ENCODE measurements around the gene APP. TPM values are rescaled to one million over a fixed set of nuclear protein-coding genes. Genes with fewer than 3 reads are reported as not detected.

APP gene
- polyA plus RNA-seq, 1 experiment = 964 TPM

DNA sequence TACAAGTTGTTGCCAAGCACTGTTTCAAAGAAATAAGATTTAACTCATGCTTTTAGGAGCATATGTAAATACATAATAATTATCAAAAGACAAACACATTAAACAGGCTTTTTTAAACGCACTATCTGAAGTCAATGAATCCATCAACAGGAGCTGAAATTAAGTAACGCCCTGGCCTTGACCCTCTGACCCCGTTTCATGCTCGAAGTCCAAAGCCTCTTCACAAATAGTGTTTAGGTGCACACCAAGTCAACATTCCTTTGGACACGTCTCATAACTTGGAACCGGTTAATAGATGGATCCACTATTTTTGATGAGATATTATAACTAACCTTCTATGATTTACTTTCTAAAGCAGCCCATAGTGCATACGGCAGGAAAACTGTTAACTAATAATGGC is 226.5 kb downstream of the APP start:
- TF ChIP-seq, protein P1, sequence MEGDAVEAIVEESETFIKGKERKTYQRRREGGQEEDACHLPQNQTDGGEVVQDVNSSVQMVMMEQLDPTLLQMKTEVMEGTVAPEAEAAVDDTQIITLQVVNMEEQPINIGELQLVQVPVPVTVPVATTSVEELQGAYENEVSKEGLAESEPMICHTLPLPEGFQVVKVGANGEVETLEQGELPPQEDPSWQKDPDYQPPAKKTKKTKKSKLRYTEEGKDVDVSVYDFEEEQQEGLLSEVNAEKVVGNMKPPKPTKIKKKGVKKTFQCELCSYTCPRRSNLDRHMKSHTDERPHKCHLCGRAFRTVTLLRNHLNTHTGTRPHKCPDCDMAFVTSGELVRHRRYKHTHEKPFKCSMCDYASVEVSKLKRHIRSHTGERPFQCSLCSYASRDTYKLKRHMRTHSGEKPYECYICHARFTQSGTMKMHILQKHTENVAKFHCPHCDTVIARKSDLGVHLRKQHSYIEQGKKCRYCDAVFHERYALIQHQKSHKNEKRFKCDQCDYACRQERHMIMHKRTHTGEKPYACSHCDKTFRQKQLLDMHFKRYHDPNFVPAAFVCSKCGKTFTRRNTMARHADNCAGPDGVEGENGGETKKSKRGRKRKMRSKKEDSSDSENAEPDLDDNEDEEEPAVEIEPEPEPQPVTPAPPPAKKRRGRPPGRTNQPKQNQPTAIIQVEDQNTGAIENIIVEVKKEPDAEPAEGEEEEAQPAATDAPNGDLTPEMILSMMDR (IDR thresholded peaks at IDR 0.05; ENCODE audit: insufficient read depth, low read depth, low read length) = no peak
- H3K36me3 ChIP-seq (ENCODE audit: control insufficient read depth, insufficient read depth, low read length) = no peaks in the 10 kb centered on the region
- H3K27me3 ChIP-seq (ENCODE audit: control insufficient read depth, insufficient read depth, low read length) = no peaks in the 10 kb centered on the region
- no peak for DNase-seq (ENCODE audit: low read depth)
- POLR2A ChIA-PET = no interaction called here
- CTCF ChIA-PET = no interaction called here
- H3K4me3 ChIP-seq (ENCODE audit: low read depth, low read length) = no peak overlapping the region

DNA sequence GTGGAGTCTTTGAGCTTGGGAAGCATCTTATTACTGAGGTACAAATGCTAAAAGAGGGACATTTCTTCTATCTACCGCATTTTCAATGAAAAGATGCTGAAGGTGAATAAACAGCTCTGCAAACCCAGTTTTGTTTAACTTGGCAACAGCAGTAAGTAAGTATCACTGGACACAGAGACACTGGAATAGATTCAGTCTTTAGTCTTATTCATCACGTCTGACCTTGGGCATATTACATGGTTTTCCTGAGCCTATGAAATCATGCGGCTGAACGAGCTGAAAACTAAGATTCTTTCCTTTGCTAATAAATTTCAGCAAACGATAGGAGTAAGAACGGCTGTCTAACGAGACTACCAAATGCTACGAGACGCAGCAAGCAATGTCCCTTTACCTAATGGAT is 228.4 kb downstream of the APP start:
- DNase-seq (ENCODE audit: low read depth) = no peak
- POLR2A ChIA-PET = no interaction called here
- Histone ChIP-seq H3K4me3 (ENCODE audit: low read depth, low read length) (no peak overlapping the region), H3K27me3 (ENCODE audit: control insufficient read depth, insufficient read depth, low read length) (no peaks in the 10 kb centered on the region), H3K36me3 (ENCODE audit: control insufficient read depth, insufficient read depth, low read length) (no peaks in the 10 kb centered on the region)
- CTCF ChIA-PET = no interaction called here
- TF ChIP-seq, protein P1 (IDR thresholded peaks at IDR 0.05; ENCODE audit: insufficient read depth, low read depth, low read length) = no peak

GRCh38 chr21:25939396-25939761 is 231.2 kb downstream of the APP start:
- no peak overlapping the region for H3K4me3 ChIP-seq (ENCODE audit: low read depth, low read length)
- TF ChIP-seq, protein P1 (IDR thresholded peaks at IDR 0.05; ENCODE audit: insufficient read depth, low read depth, low read length) = no peak
- DNase-seq (ENCODE audit: low read depth) = no peak
- no peaks in the 10 kb centered on the region for H3K27me3 ChIP-seq (ENCODE audit: control insufficient read depth, insufficient read depth, low read length)
- ChIA-PET CTCF (no interaction called here), POLR2A (no interaction called here)
- no peaks in the 10 kb centered on the region for H3K36me3 ChIP-seq (ENCODE audit: control insufficient read depth, insufficient read depth, low read length)

- Histone ChIP-seq H3K27me3 (ENCODE audit: control insufficient read depth, insufficient read depth, low read length) (no peaks in the 10 kb centered on the region), H3K4me3 (ENCODE audit: low read depth, low read length) (no peak overlapping the region), H3K36me3 (ENCODE audit: control insufficient read depth, insufficient read depth, low read length) (no peaks in the 10 kb centered on the region)
- POLR2A ChIA-PET = no interaction called here
- CTCF ChIA-PET = no interaction called here
- TF ChIP-seq, protein P1 (IDR thresholded peaks at IDR 0.05; ENCODE audit: insufficient read depth, low read depth, low read length) = no peak
- DNase-seq (ENCODE audit: low read depth) = no peak
Measured at GRCh38 chr21:25938658-25939395, 231.7 kb downstream of the APP start.

DNA sequence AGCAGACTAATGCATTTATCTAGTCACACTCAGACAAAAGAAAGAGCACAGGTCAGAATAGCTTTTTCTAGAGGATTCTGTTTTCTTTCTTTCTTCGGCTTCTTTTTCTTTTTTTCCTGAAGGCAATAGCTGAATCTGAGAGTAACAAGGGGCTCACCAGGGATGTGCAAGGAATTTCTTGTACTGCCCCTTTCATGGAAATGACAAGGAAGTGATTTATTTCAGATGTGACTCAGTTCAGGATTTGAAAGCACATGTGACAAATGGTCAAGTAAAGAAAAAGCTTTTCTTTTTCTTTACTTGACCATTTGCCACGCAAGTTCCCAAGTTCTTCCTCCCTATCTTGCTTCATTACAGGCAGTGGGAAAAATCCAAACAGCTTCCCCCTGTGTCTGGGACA is 233.8 kb downstream of the APP start:
- H3K36me3 ChIP-seq (ENCODE audit: control insufficient read depth, insufficient read depth, low read length) = no peaks in the 10 kb centered on the region
- ChIA-PET POLR2A (interaction anchor here (0.7 kb wide), 1 partner anchor 248 kb away, joined by 4 read pairs; no protein-coding TSS in a partner anchor), CTCF (interaction anchor here (0.6 to 1.4 kb wide), 4 partner anchors 8 to 72 kb away, joined by 3 to 5 read pairs (median 3); no protein-coding TSS in a partner anchor)

More for the DNA sequence above, 233.8 kb downstream of the APP start:
- DNase-seq (ENCODE audit: low read depth) = no peak
- Histone ChIP-seq H3K4me3 (ENCODE audit: low read depth, low read length) (no peak overlapping the region), H3K27me3 (ENCODE audit: control insufficient read depth, insufficient read depth, low read length) (no peaks in the 10 kb centered on the region)
- TF ChIP-seq, protein P1 (IDR thresholded peaks at IDR 0.05; ENCODE audit: insufficient read depth, low read depth, low read length) = no peak

Measured in BJ (cell line).